MM.1S (cell line): ENCODE data around the gene ZNF474.

Experiments
- DNase-seq: peaks from one replicate; pipeline ENCODE4 v3.0.0-alpha.2; 2015
- H2AFZ ChIP-seq: fragments of 300-600 bp; sonication (generic); 2 replicates; pipeline ENCODE4 v1.6.0; 2016; ENCODE audit warnings: antibody characterized with exemption, low read length
- H3F3A ChIP-seq: fragments of 300-600 bp; sonication (generic); 2 replicates; pipeline ENCODE4 v1.6.1; 2016; ENCODE audit warnings: mild to moderate bottlenecking, antibody characterized with exemption, low read length, moderate library complexity, mixed read lengths; ENCODE audit not compliant: insufficient read depth
- H3K27ac ChIP-seq: fragments of 300-600 bp; sonication (generic); 2 replicates; pipeline ENCODE4 v1.5.1; 2016; ENCODE audit warnings: mild to moderate bottlenecking, low read length
- H3K27me3 ChIP-seq: fragments of 300-600 bp; sonication (generic); replicated peaks from 2 replicates; pipeline ENCODE4 v1.6.0; 2016; ENCODE audit warnings: low read length; ENCODE audit not compliant: insufficient read depth
- H3K36me3 ChIP-seq: fragments of 300-600 bp; sonication (generic); replicated peaks from 2 replicates; pipeline ENCODE4 v1.6.1; 2016; ENCODE audit warnings: mild to moderate bottlenecking, low read length, mixed read lengths; ENCODE audit not compliant: insufficient read depth
- H3K4me1 ChIP-seq: fragments of 300-600 bp; sonication (generic); 2 replicates; pipeline ENCODE4 v1.6.1; 2016; ENCODE audit warnings: low read length, mixed read lengths
- H3K4me2 ChIP-seq: fragments of 300-600 bp; sonication (generic); 2 replicates; pipeline ENCODE4 v1.6.0; 2016; ENCODE audit warnings: low read depth, low read length
- H3K4me3 ChIP-seq: fragments of 300-600 bp; sonication (generic); 2 replicates; pipeline ENCODE4 v1.5.1; 2016; ENCODE audit warnings: low read length, mixed read lengths
- H3K79me2 ChIP-seq: fragments of 300-600 bp; sonication (generic); 2 replicates; pipeline ENCODE4 v1.6.1; 2016; ENCODE audit warnings: mixed run types, low read length, mixed read lengths
- H3K9ac ChIP-seq: fragments of 300-600 bp; sonication (generic); 2 replicates; pipeline ENCODE4 v1.6.1; 2016; ENCODE audit warnings: low read length, mixed read lengths
- H3K9me2 ChIP-seq: fragments of 300-600 bp; sonication (generic); replicated peaks from 2 replicates; pipeline ENCODE4 v1.6.1; 2016; ENCODE audit warnings: mild to moderate bottlenecking, low read length, mixed read lengths; ENCODE audit not compliant: insufficient read depth
- H3K9me3 ChIP-seq: fragments of 300-600 bp; sonication (generic); replicated peaks from 2 replicates; pipeline ENCODE4 v1.6.1; 2016; ENCODE audit warnings: mild to moderate bottlenecking, low read length, mixed read lengths; ENCODE audit not compliant: insufficient read depth
- H4K20me1 ChIP-seq: fragments of 300-600 bp; sonication (generic); 2 replicates; pipeline ENCODE4 v1.6.1; 2016; ENCODE audit warnings: mild to moderate bottlenecking, low read length, moderate library complexity, mixed read lengths; ENCODE audit not compliant: insufficient read depth
- CTCF ChIP-seq: fragments of 300-600 bp; sonication (generic); IDR thresholded peaks from 2 replicates; pipeline ENCODE4 v1.5.1; 2016; ENCODE audit warnings: antibody characterized with exemption, low read length, mixed read lengths
- EZH2 ChIP-seq: fragments of 300-600 bp; sonication (generic); optimal IDR thresholded peaks from 2 replicates; pipeline ENCODE3; 2017; ENCODE audit warnings: low read depth, mild to moderate bottlenecking, antibody characterized with exemption, low read length, mixed read lengths
- EZH2phosphoT487 ChIP-seq: fragments of 300-600 bp; sonication (generic); IDR thresholded peaks from 2 replicates; pipeline ENCODE4 v1.6.1; 2018; ENCODE audit warnings: antibody characterized with exemption, low read length

ZNF474 gene

GRCh38 chr5:122099060-122099790 lies 30.1 kb upstream of the ZNF474 start:
- no peak for DNase-seq
- Histone ChIP-seq H3K4me2 (no peak overlapping the region), H2AFZ (no peak overlapping the region), H4K20me1 (no peaks in the 10 kb centered on the region), H3K9me2 (no peaks in the 10 kb centered on the region), H3K27ac (no peak overlapping the region), H3K4me3 (no peak overlapping the region), H3K27me3 (no peaks in the 10 kb centered on the region), H3K9me3 (no peaks in the 10 kb centered on the region), H3K4me1 (peaks cover 14% of the 10 kb centered on the region), H3K9ac (no peak overlapping the region), H3K79me2 (no peaks in the 10 kb centered on the region), H3F3A (peaks cover 13% of the 10 kb centered on the region), H3K36me3 (no peaks in the 10 kb centered on the region)
- TF ChIP-seq EZH2phosphoT487 (no peak), CTCF (no peak), EZH2 (no peak)

GRCh38 chr5:122101636-122102285 lies 27.6 kb upstream of the ZNF474 start:
- Histone ChIP-seq H4K20me1 (no peaks in the 10 kb centered on the region), H3K4me1 (no peaks in the 10 kb centered on the region), H2AFZ (no peak overlapping the region), H3K9ac (no peak overlapping the region), H3F3A (no peaks in the 10 kb centered on the region), H3K79me2 (no peaks in the 10 kb centered on the region), H3K27ac (no peak overlapping the region), H3K4me2 (no peak overlapping the region), H3K9me3 (no peaks in the 10 kb centered on the region), H3K4me3 (no peak overlapping the region), H3K9me2 (no peaks in the 10 kb centered on the region), H3K27me3 (no peaks in the 10 kb centered on the region), H3K36me3 (no peaks in the 10 kb centered on the region)
- peak; percentile 73 for DNase-seq
- TF ChIP-seq EZH2phosphoT487 (no peak), CTCF (peak; percentile 68)

GRCh38 chr5:122102825-122103224 lies 26.5 kb upstream of the ZNF474 start:
- Histone ChIP-seq H3K27me3 (no peaks in the 10 kb centered on the region), H3F3A (no peaks in the 10 kb centered on the region), H2AFZ (no peak overlapping the region), H3K9me2 (no peaks in the 10 kb centered on the region), H3K4me1 (no peaks in the 10 kb centered on the region), H3K4me3 (no peak overlapping the region), H3K9me3 (no peaks in the 10 kb centered on the region), H3K36me3 (no peaks in the 10 kb centered on the region), H3K79me2 (no peaks in the 10 kb centered on the region), H3K27ac (no peak overlapping the region), H3K4me2 (no peak overlapping the region), H3K9ac (no peak overlapping the region), H4K20me1 (no peaks in the 10 kb centered on the region)
- no peak for TF ChIP-seq EZH2
- no peak for TF ChIP-seq CTCF
- no peak for TF ChIP-seq EZH2phosphoT487
- no peak for DNase-seq
